GM12801 (cell line): Measurements from ENCODE around the gene NAV1.

ENCODE experiments used
- TF ChIP-seq, protein P1 (sequence below): IDR thresholded peaks from one replicate; pipeline ENCODE4 v1.5.1; 2011; ENCODE audit warnings: control low read depth; ENCODE audit not compliant: insufficient read length; ENCODE audit errors: extremely low read depth

NAV1 gene

DNA sequence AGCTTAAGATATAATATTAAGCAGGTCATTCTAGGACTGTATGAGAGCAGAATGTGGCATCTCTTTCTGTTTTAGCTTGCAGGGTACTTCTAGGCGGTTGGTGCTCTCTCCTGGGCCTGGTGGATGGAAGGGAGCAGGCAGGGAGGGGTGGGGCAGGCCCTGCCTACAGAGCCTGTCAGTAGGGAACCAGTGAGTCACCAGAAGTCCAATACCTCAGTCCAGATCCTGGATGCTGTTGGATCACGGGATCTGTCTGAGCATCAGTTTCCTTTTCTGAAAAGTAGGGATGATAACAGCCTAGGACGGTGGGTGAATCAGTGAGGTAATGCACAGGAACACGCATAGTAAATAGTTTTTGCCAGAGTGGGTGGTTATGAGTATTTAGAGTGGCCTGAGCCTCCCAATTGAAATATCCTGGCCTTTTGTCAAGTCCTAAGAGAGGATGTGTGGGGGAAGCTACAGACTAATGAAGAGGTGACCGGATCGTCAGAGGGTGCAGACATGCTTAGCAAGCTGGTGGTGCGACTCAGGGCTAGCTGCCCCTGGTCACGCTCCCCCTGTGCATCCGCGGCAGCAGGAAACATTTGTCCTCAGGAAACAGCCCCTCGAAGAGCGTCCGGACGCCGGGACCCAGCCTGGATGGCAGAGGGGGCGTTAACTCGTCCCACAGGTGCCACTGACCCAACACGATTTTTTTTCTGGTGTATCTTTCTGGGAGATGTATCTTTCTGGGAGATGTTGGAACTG, 23.9 kb downstream of the NAV1 start:
- TF ChIP-seq, protein P1, sequence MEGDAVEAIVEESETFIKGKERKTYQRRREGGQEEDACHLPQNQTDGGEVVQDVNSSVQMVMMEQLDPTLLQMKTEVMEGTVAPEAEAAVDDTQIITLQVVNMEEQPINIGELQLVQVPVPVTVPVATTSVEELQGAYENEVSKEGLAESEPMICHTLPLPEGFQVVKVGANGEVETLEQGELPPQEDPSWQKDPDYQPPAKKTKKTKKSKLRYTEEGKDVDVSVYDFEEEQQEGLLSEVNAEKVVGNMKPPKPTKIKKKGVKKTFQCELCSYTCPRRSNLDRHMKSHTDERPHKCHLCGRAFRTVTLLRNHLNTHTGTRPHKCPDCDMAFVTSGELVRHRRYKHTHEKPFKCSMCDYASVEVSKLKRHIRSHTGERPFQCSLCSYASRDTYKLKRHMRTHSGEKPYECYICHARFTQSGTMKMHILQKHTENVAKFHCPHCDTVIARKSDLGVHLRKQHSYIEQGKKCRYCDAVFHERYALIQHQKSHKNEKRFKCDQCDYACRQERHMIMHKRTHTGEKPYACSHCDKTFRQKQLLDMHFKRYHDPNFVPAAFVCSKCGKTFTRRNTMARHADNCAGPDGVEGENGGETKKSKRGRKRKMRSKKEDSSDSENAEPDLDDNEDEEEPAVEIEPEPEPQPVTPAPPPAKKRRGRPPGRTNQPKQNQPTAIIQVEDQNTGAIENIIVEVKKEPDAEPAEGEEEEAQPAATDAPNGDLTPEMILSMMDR = no peak

GRCh38 chr1:201563406-201563780, 24.5 kb downstream of the NAV1 start:
- TF ChIP-seq, protein P1 = no peak

DNA sequence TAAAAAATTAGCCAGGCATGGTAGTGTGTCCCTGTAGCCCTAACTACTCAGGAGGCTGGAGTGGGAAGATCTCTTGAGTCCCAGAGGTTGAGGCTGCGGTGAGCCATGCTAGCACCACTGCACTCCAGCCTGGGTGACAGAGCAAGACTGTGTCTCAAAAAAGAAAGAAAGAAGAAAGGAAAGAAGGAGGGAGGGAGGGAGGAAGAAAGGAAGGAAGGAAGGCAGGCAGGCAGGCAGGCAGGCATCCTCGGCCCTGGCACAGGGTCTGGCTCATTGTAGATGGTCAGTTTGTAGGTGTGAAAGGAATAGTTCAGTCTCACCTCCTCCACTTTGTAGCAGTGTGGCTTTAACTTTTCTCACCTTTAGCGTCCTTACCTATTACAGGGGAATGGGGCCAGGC, 25.0 kb downstream of the NAV1 start:
- TF ChIP-seq, protein P1 = no peak

DNA sequence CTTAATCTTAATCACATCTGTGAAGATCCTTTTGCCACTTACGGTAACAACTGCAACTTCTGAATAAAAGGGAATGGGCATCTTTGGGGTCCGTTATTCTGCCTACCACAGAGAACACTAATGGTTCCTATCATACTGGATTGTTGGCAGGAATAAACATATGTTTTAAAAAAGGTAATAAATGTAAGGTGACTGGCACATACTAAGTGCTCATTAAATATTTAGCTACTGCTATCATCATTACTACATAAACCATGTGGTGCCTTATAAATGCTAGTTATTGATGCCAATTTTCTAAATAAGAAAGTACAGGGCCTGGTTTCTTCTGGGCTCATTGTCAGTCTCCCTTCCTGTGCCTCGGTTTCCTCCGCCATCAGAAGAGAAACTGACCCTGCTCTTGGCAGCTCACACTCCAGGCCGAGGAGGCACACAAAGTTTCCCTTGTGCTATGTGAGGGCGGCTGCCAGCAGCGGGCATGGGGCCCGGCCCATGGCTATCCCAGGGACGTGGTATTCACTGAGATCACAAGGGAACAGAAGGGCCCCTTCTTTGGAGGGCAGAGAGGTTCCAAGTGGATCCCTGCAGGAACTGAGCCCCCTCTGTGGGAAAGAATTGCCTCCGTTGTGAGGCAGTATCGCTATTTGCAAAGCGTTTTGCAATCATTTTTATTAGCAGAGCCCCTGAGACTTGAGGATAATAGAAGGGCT, 26.2 kb downstream of the NAV1 start:
- TF ChIP-seq, protein P1 = no peak

DNA sequence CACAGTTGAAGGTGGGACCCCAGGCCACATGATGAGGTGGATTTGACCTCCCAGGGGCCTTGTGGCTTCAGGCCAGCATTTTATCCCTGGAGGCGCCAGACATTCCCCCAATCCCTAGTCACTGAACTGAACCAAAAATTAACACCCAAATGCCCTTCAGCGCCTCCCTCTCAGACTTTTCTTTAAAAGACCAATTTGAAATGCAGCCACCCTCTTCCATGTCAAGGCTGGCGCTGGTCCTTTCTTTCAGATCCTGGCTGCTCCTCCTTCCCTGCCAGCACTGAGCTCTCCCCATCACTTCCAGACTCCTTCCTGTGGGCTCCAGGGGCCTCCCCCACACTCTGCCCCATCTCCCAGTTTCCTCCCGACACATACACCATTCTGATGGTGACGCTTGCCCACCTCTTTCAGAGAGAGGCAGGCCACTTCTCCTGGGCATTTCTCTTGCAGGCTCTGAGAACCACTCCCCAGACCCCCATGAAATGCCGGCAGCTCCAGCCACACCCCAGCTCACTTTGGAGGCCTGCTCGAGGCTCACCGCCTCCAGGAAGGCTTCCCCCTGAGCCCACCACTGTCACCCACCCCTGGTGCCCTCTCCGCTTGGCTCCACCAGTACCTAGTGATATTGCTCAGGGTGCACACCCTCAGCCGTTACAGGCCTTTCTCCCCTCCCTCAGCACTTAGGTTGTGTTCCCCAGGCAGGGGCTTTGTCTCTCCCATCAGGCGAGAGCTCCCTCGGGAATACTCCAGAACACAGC, 27.0 kb downstream of the NAV1 start:
- TF ChIP-seq, protein P1 = no peak

DNA sequence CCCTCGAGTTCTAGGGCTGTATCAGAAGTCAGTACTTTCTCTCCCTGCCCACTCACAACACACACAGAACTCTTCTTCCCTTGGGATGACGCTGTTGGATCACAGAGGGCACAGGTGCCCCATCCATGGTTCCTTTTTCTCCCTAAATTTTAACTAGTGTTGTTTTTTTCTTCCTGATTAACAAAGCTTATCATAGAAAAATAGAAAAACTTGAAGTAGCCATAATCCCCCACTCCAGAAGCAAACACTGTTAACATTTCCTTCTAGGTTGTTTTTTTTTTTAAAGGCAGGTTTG, 27.5 kb downstream of the NAV1 start:
- TF ChIP-seq, protein P1 = no peak

- TF ChIP-seq, protein P1 = no peak
Observed at GRCh38 chr1:201566933-201567801, 28.2 kb downstream of the NAV1 start.
